ENCODE data around the gene CACNA2D3. TPM values are rescaled to one million over a fixed set of nuclear protein-coding genes. Genes with fewer than 3 reads are reported as not detected.

CACNA2D3 gene
- total and polyA plus RNA-seq, 5 donors: 29.2 to 64.5 (median 42.4) TPM

GRCh38 chr3:54376939-54377578 is 254.7 kb downstream of the CACNA2D3 start:
- Histone ChIP-seq H3K27ac (ENCODE audit: low read length) (peak overlapping the region; percentile 31), H3K4me1 (ENCODE audit: control insufficient read depth, insufficient read depth, low read length) (peaks cover 15% of the 10 kb centered on the region), H3K4me3 (ENCODE audit: low read length) (no peak overlapping the region), H3K9me3 (ENCODE audit: control insufficient read depth, low read length) (no peaks in the 10 kb centered on the region), H3K27me3 (ENCODE audit: control insufficient read depth, insufficient read depth) (no peaks in the 10 kb centered on the region)
- peak in 1 of 3 donors; percentile 48 for DNase-seq
- intact Hi-C loops (cut with DNase I): loop anchor here in 1 of 4 donors (10.0 kb wide), 2 partner anchors 232 to 432 kb away; no protein-coding TSS in a partner anchor
- WGBS: 38% methylated on average over 4 of the region's 4 CpGs
- ATAC-seq: peak; percentile 58 to 74

- no peaks in the 10 kb centered on the region for H3K27me3 ChIP-seq (ENCODE audit: control insufficient read depth, insufficient read depth)
- H3K4me1 ChIP-seq (ENCODE audit: control insufficient read depth, insufficient read depth, low read length): peaks cover 15% of the 10 kb centered on the region
- H3K4me3 ChIP-seq (ENCODE audit: low read length): no peak overlapping the region
- WGBS: 85% methylated on average over 5 of the region's 5 CpGs
- H3K27ac ChIP-seq (ENCODE audit: low read length): no peak overlapping the region
- ATAC-seq: no peak
- no peaks in the 10 kb centered on the region for H3K9me3 ChIP-seq (ENCODE audit: control insufficient read depth, low read length)
- intact Hi-C loops (cut with DNase I): loop anchor here in 1 of 4 donors (10.0 kb wide), 2 partner anchors 233 to 433 kb away; no protein-coding TSS in a partner anchor
- no peak for DNase-seq
Observed at GRCh38 chr3:54378184-54378583, 255.8 kb downstream of the CACNA2D3 start.

GRCh38 chr3:54384279-54384678 is 261.9 kb downstream of the CACNA2D3 start:
- intact Hi-C loops (cut with DNase I): no loop called here
- 85% methylated on average over 1 of the region's 1 CpG for WGBS
- no peak overlapping the region for H3K4me3 ChIP-seq (ENCODE audit: low read length)

GRCh38 chr3:54390582-54390981 is 268.2 kb downstream of the CACNA2D3 start:
- H3K9me3 ChIP-seq (ENCODE audit: control insufficient read depth, low read length): no peaks in the 10 kb centered on the region
- DNase-seq (no peak), ATAC-seq (no peak)
- H3K4me1 ChIP-seq (ENCODE audit: control insufficient read depth, insufficient read depth, low read length): no peaks in the 10 kb centered on the region
- no peaks in the 10 kb centered on the region for H3K27me3 ChIP-seq (ENCODE audit: control insufficient read depth, insufficient read depth)
- WGBS: 70% methylated on average over 2 of the region's 2 CpGs
- H3K4me3 ChIP-seq (ENCODE audit: low read length): no peak overlapping the region
- intact Hi-C loops (cut with DNase I): no loop called here
- no peak overlapping the region for H3K27ac ChIP-seq (ENCODE audit: low read length)

More at GRCh38 chr3:54384279-54384678, 261.9 kb downstream of the CACNA2D3 start:
- Histone ChIP-seq H3K9me3 (ENCODE audit: control insufficient read depth, low read length) (no peaks in the 10 kb centered on the region), H3K27me3 (ENCODE audit: control insufficient read depth, insufficient read depth) (no peaks in the 10 kb centered on the region), H3K4me1 (ENCODE audit: control insufficient read depth, insufficient read depth, low read length) (no peaks in the 10 kb centered on the region), H3K27ac (ENCODE audit: low read length) (no peak overlapping the region)
- ATAC-seq (no peak), DNase-seq (no peak)

GRCh38 chr3:54393150-54393549 is 270.8 kb downstream of the CACNA2D3 start:
- peak in 1 of 2 donors; percentile 26 for ATAC-seq
- Histone ChIP-seq H3K4me1 (ENCODE audit: control insufficient read depth, insufficient read depth, low read length) (no peaks in the 10 kb centered on the region), H3K27ac (ENCODE audit: low read length) (no peak overlapping the region), H3K27me3 (ENCODE audit: control insufficient read depth, insufficient read depth) (no peaks in the 10 kb centered on the region), H3K4me3 (ENCODE audit: low read length) (no peak overlapping the region), H3K9me3 (ENCODE audit: control insufficient read depth, low read length) (no peaks in the 10 kb centered on the region)
- DNase-seq: no peak
- 84% methylated on average over 7 of the region's 7 CpGs for WGBS
- intact Hi-C loops (cut with DNase I): no loop called here

- WGBS: 85% methylated on average over 2 of the region's 2 CpGs
- ATAC-seq: no peak
- Histone ChIP-seq H3K27me3 (ENCODE audit: control insufficient read depth, insufficient read depth) (no peaks in the 10 kb centered on the region), H3K4me1 (ENCODE audit: control insufficient read depth, insufficient read depth, low read length) (no peaks in the 10 kb centered on the region), H3K9me3 (ENCODE audit: control insufficient read depth, low read length) (no peaks in the 10 kb centered on the region), H3K4me3 (ENCODE audit: low read length) (no peak overlapping the region), H3K27ac (ENCODE audit: low read length) (no peak overlapping the region)
- intact Hi-C loops (cut with DNase I): no loop called here
- DNase-seq: no peak
Observed at GRCh38 chr3:54408328-54408727, 286.0 kb downstream of the CACNA2D3 start.

GRCh38 chr3:54421943-54422342 is 299.6 kb downstream of the CACNA2D3 start:
- Histone ChIP-seq H3K27me3 (ENCODE audit: control insufficient read depth, insufficient read depth) (no peaks in the 10 kb centered on the region), H3K4me3 (ENCODE audit: low read length) (no peak overlapping the region), H3K4me1 (ENCODE audit: control insufficient read depth, insufficient read depth, low read length) (no peaks in the 10 kb centered on the region), H3K9me3 (ENCODE audit: control insufficient read depth, low read length) (no peaks in the 10 kb centered on the region), H3K27ac (ENCODE audit: low read length) (no peak overlapping the region)
- WGBS: 84% methylated on average over 5 of the region's 5 CpGs
- ATAC-seq: no peak
- DNase-seq: no peak
- intact Hi-C loops (cut with DNase I): no loop called here

- intact Hi-C loops (cut with DNase I): no loop called here
- Histone ChIP-seq H3K27me3 (ENCODE audit: control insufficient read depth, insufficient read depth) (no peaks in the 10 kb centered on the region), H3K4me3 (ENCODE audit: low read length) (no peak overlapping the region), H3K27ac (ENCODE audit: low read length) (no peak overlapping the region), H3K9me3 (ENCODE audit: control insufficient read depth, low read length) (no peaks in the 10 kb centered on the region), H3K4me1 (ENCODE audit: control insufficient read depth, insufficient read depth, low read length) (no peaks in the 10 kb centered on the region)
- 65% methylated on average over 2 of the region's 2 CpGs for whole genome bisulfite sequencing
- no peak for DNase-seq
- no peak for ATAC-seq
Observed at GRCh38 chr3:54424292-54424691, 301.9 kb downstream of the CACNA2D3 start.

- intact Hi-C loops (cut with DNase I): no loop called here
- no peaks in the 10 kb centered on the region for H3K4me1 ChIP-seq (ENCODE audit: control insufficient read depth, insufficient read depth, low read length)
- H3K27me3 ChIP-seq (ENCODE audit: control insufficient read depth, insufficient read depth): no peaks in the 10 kb centered on the region
- H3K4me3 ChIP-seq (ENCODE audit: low read length): no peak overlapping the region
- ATAC-seq (no peak), DNase-seq (no peak)
- H3K27ac ChIP-seq (ENCODE audit: low read length): no peak overlapping the region
- no peaks in the 10 kb centered on the region for H3K9me3 ChIP-seq (ENCODE audit: control insufficient read depth, low read length)
Observed at GRCh38 chr3:54426381-54426780, 304.0 kb downstream of the CACNA2D3 start.

- H3K9me3 ChIP-seq (ENCODE audit: control insufficient read depth, low read length): no peaks in the 10 kb centered on the region
- no peaks in the 10 kb centered on the region for H3K27me3 ChIP-seq (ENCODE audit: control insufficient read depth, insufficient read depth)
- no peak overlapping the region for H3K27ac ChIP-seq (ENCODE audit: low read length)
- H3K4me3 ChIP-seq (ENCODE audit: low read length): no peak overlapping the region
- 80% methylated on average over 2 of the region's 2 CpGs for WGBS
- ATAC-seq (peak in 1 of 2 donors; percentile 24), DNase-seq (no peak)
- H3K4me1 ChIP-seq (ENCODE audit: control insufficient read depth, insufficient read depth, low read length): no peaks in the 10 kb centered on the region
- intact Hi-C loops (cut with DNase I): no loop called here
Observed at GRCh38 chr3:54427501-54427900, 305.1 kb downstream of the CACNA2D3 start.

- ATAC-seq: peak; percentile 60 to 61
- peak in 2 of 3 donors; percentile 40 to 46 for DNase-seq
- Histone ChIP-seq H3K4me3 (ENCODE audit: low read length) (no peak overlapping the region), H3K9me3 (ENCODE audit: control insufficient read depth, low read length) (no peaks in the 10 kb centered on the region), H3K27ac (ENCODE audit: low read length) (no peak overlapping the region), H3K27me3 (ENCODE audit: control insufficient read depth, insufficient read depth) (no peaks in the 10 kb centered on the region), H3K4me1 (ENCODE audit: control insufficient read depth, insufficient read depth, low read length) (no peaks in the 10 kb centered on the region)
- 36% methylated on average over 9 of the region's 9 CpGs for WGBS
- intact Hi-C loops (cut with DNase I): no loop called here
Observed at GRCh38 chr3:54427941-54428871, 305.9 kb downstream of the CACNA2D3 start.
